Iris pigment epithelial cell (primary cell): ENCODE results near the gene MTMR12.
"Not testable (repeated sequence)": the region's sequence is repeated elsewhere in the genome, so short reads cannot be mapped to it uniquely, and the experiment has no call there.

Source experiments
- DNase-seq: peaks from one replicate; pipeline ENCODE4 v3.0.0-alpha.2; 2011; ENCODE audit warnings: low read depth

MTMR12 gene

GRCh38 chr5:32325616-32326015, 12.9 kb upstream of the MTMR12 start:
- DNase-seq, result no peak

- DNase-seq, result peak; percentile 31
Observed at GRCh38 chr5:32325062-32325461, 12.3 kb upstream of the MTMR12 start.

- DNase-seq, result no peak
Observed at GRCh38 chr5:32323741-32324140, 11.0 kb upstream of the MTMR12 start.

GRCh38 chr5:32322882-32323281, 10.1 kb upstream of the MTMR12 start:
- no peak for DNase-seq

GRCh38 chr5:32321787-32322186, 9.0 kb upstream of the MTMR12 start:
- DNase-seq, result not testable (repeated sequence)

GRCh38 chr5:32320576-32320975, 7.8 kb upstream of the MTMR12 start:
- DNase-seq, result no peak

- no peak for DNase-seq
Observed at GRCh38 chr5:32319926-32320543, 7.3 kb upstream of the MTMR12 start.

GRCh38 chr5:32319392-32319791, 6.7 kb upstream of the MTMR12 start:
- no peak for DNase-seq

- no peak for DNase-seq
Observed at GRCh38 chr5:32317041-32317440, 4.3 kb upstream of the MTMR12 start.

- no peak for DNase-seq
Observed at GRCh38 chr5:32315221-32316014, 2.7 kb upstream of the MTMR12 start.

- DNase-seq, result no peak
Observed at GRCh38 chr5:32314658-32315057, 1.9 kb upstream of the MTMR12 start.

- not testable (repeated sequence) for DNase-seq
Observed at GRCh38 chr5:32314152-32314488, 1.4 kb upstream of the MTMR12 start.

GRCh38 chr5:32312197-32312594, 543 bp downstream of the MTMR12 start:
- DNase-seq, result peak; percentile 74

GRCh38 chr5:32311404-32312196, 1.1 kb downstream of the MTMR12 start:
- DNase-seq, result peak; percentile 34

GRCh38 chr5:32309761-32310160, 3.0 kb downstream of the MTMR12 start:
- DNase-seq, result no peak

- DNase-seq, result no peak
Observed at GRCh38 chr5:32308946-32309345, 3.8 kb downstream of the MTMR12 start.

- DNase-seq, result no peak
Observed at GRCh38 chr5:32307769-32308194, 5.0 kb downstream of the MTMR12 start.

GRCh38 chr5:32304622-32305021, 8.1 kb downstream of the MTMR12 start:
- DNase-seq, result no peak

- no peak for DNase-seq
Observed at GRCh38 chr5:32303755-32304120, 9.0 kb downstream of the MTMR12 start.

- DNase-seq, result no peak
Observed at GRCh38 chr5:32302835-32303754, 9.6 kb downstream of the MTMR12 start.

GRCh38 chr5:32301891-32302290, 10.8 kb downstream of the MTMR12 start:
- DNase-seq, result no peak
